ENCODE measurements around the gene APOH. TPM values are rescaled to one million over a fixed set of nuclear protein-coding genes. Genes with fewer than 3 reads are reported as not detected.

APOH gene
- total and polyA plus RNA-seq, 2 of the 13 experiments (the other 11 are each of a cell fraction or from before 2014, with no cell fraction given), result 4,846 to 5,748 TPM

DNA sequence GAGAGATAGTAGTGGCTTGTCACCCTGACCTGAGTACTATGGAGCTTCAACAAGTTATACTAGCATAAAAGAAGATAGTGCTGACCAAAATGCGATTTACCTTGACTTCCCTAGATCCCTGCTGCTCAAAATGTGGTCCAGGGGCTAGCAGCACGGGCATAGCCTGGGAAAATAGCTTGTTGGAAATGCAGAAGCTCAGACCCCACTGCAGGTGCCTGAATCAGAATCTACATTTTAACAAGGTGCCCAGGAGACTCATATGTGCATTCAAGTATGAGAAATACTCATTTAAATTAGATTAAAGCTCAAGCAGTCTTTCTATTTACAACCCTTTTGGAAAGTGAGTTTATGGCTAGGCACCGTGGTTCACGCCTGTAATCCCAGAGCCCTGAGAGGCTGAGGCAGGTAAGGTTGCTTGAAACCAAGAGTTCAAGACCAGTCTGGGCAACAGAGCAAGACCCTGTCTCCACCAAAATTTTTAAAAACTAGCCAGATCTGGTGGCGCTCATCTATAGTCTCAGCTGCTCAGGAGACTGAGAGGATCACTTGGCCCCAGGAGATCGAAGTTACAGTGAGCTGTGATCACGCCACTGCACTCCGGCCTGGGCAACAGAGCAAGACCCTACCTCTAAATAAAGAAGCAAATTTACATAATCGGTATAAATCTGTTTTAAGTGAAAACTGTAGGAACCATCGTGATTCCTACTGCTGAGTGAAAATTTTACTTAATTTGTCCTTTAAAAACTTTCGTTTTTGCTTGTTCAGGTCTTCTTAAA lies 7.3 kb downstream of the APOH start (continued):
- TF ChIP-seq TOPORS (CRISPR knock-in tag; IDR thresholded peaks at IDR 0.05), result no peak
- TF ChIP-seq, protein P1, sequence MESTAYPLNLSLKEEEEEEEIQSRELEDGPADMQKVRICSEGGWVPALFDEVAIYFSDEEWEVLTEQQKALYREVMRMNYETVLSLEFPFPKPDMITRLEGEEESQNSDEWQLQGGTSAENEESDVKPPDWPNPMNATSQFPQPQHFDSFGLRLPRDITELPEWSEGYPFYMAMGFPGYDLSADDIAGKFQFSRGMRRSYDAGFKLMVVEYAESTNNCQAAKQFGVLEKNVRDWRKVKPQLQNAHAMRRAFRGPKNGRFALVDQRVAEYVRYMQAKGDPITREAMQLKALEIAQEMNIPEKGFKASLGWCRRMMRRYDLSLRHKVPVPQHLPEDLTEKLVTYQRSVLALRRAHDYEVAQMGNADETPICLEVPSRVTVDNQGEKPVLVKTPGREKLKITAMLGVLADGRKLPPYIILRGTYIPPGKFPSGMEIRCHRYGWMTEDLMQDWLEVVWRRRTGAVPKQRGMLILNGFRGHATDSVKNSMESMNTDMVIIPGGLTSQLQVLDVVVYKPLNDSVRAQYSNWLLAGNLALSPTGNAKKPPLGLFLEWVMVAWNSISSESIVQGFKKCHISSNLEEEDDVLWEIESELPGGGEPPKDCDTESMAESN (CRISPR knock-in tag; conservative IDR thresholded peaks at IDR 0.05), result 0 out of 2 replicates have a peak, but pooled peaks have one; percentile 26
- no peak for TF ChIP-seq SUZ12 (IDR thresholded peaks at IDR 0.05; ENCODE audit: low read depth, low read length)
- TF ChIP-seq, protein P2, sequence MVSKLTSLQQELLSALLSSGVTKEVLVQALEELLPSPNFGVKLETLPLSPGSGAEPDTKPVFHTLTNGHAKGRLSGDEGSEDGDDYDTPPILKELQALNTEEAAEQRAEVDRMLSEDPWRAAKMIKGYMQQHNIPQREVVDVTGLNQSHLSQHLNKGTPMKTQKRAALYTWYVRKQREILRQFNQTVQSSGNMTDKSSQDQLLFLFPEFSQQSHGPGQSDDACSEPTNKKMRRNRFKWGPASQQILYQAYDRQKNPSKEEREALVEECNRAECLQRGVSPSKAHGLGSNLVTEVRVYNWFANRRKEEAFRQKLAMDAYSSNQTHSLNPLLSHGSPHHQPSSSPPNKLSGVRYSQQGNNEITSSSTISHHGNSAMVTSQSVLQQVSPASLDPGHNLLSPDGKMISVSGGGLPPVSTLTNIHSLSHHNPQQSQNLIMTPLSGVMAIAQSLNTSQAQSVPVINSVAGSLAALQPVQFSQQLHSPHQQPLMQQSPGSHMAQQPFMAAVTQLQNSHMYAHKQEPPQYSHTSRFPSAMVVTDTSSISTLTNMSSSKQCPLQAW (CRISPR knock-in tag; IDR thresholded peaks at IDR 0.05), result 0 out of 2 replicates have a peak, but pooled peaks have one; percentile 21
- TF ChIP-seq, protein P3, sequence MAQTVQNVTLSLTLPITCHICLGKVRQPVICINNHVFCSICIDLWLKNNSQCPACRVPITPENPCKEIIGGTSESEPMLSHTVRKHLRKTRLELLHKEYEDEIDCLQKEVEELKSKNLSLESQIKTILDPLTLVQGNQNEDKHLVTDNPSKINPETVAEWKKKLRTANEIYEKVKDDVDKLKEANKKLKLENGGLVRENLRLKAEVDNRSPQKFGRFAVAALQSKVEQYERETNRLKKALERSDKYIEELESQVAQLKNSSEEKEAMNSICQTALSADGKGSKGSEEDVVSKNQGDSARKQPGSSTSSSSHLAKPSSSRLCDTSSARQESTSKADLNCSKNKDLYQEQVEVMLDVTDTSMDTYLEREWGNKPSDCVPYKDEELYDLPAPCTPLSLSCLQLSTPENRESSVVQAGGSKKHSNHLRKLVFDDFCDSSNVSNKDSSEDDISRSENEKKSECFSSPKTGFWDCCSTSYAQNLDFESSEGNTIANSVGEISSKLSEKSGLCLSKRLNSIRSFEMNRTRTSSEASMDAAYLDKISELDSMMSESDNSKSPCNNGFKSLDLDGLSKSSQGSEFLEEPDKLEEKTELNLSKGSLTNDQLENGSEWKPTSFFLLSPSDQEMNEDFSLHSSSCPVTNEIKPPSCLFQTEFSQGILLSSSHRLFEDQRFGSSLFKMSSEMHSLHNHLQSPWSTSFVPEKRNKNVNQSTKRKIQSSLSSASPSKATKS (CRISPR knock-in tag; IDR thresholded peaks at IDR 0.05), result no peak
- peak; percentile 44; the same call in 1 of the 2 replicates for TF ChIP-seq POLR2AphosphoS5 (IDR thresholded peaks at IDR 0.05; ENCODE audit: low read depth, low read length)
- 0 out of 2 replicates have a peak, but pooled peaks have one; percentile 35 for TF ChIP-seq ZNF572 (CRISPR knock-in tag; IDR thresholded peaks at IDR 0.05)
- 0 out of 2 replicates have a peak, but pooled peaks have one; percentile 42 for TF ChIP-seq ZNF607 (CRISPR knock-in tag; IDR thresholded peaks at IDR 0.05; ENCODE audit: borderline replicate concordance)
- no peak for TF ChIP-seq TBX2 (CRISPR knock-in tag; IDR thresholded peaks at IDR 0.05; ENCODE audit: borderline replicate concordance)
- TF ChIP-seq ZNF792 (CRISPR knock-in tag; IDR thresholded peaks at IDR 0.05), result no peak
- TF ChIP-seq RBM22 (optimal IDR thresholded peaks at IDR 0.05; ENCODE audit: low read length), result peak; percentile 80
- TF ChIP-seq SSRP1 (CRISPR knock-in tag; IDR thresholded peaks at IDR 0.05), result peak; percentile 89; the same call in 1 of the 2 replicates
- TF ChIP-seq, protein P4, sequence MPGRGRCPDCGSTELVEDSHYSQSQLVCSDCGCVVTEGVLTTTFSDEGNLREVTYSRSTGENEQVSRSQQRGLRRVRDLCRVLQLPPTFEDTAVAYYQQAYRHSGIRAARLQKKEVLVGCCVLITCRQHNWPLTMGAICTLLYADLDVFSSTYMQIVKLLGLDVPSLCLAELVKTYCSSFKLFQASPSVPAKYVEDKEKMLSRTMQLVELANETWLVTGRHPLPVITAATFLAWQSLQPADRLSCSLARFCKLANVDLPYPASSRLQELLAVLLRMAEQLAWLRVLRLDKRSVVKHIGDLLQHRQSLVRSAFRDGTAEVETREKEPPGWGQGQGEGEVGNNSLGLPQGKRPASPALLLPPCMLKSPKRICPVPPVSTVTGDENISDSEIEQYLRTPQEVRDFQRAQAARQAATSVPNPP (CRISPR knock-in tag; IDR thresholded peaks at IDR 0.05), result 0 out of 2 replicates have a peak, but pooled peaks have one; percentile 68
- TF ChIP-seq, protein P5, sequence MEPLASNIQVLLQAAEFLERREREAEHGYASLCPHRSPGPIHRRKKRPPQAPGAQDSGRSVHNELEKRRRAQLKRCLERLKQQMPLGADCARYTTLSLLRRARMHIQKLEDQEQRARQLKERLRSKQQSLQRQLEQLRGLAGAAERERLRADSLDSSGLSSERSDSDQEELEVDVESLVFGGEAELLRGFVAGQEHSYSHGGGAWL (CRISPR knock-in tag; IDR thresholded peaks at IDR 0.05), result no peak
- no peak for TF ChIP-seq ZNF766 (CRISPR knock-in tag; IDR thresholded peaks at IDR 0.05; ENCODE audit: borderline replicate concordance)

All from HepG2 (cell line).